Hepatocyte (in vitro differentiated cells): ENCODE measurements around the gene SDHAF3.
A peak's percentile ranks its signal among the peaks of the same experiment; 100 is the strongest.

Experiments
- EZH2phosphoT487 ChIP-seq: fragments of 200-600 bp; sonication (generic); IDR thresholded peaks from one replicate; pipeline ENCODE4 v1.6.1; 2018; ENCODE audit warnings: antibody characterized with exemption, mild to moderate bottlenecking, low read depth, moderate library complexity; ENCODE audit not compliant: unreplicated experiment, severe bottlenecking
- TF ChIP-seq, protein P1 (sequence below): fragments of 200-600 bp; sonication (generic); IDR thresholded peaks from 2 replicates; pipeline ENCODE4 v1.5.1; 2016; ENCODE audit warnings: antibody characterized with exemption, mild to moderate bottlenecking; ENCODE audit not compliant: poor library complexity

- TF ChIP-seq, protein P1, sequence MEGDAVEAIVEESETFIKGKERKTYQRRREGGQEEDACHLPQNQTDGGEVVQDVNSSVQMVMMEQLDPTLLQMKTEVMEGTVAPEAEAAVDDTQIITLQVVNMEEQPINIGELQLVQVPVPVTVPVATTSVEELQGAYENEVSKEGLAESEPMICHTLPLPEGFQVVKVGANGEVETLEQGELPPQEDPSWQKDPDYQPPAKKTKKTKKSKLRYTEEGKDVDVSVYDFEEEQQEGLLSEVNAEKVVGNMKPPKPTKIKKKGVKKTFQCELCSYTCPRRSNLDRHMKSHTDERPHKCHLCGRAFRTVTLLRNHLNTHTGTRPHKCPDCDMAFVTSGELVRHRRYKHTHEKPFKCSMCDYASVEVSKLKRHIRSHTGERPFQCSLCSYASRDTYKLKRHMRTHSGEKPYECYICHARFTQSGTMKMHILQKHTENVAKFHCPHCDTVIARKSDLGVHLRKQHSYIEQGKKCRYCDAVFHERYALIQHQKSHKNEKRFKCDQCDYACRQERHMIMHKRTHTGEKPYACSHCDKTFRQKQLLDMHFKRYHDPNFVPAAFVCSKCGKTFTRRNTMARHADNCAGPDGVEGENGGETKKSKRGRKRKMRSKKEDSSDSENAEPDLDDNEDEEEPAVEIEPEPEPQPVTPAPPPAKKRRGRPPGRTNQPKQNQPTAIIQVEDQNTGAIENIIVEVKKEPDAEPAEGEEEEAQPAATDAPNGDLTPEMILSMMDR = peak; percentile 82
- TF ChIP-seq EZH2phosphoT487 = no peak
These were observed 12.7 kb upstream of the SDHAF3 start for GRCh38 chr7:97104719-97105238.
